GM21825 (cell line): ENCODE data around the gene MAGEA4.
"Not testable (repeated sequence)": the region's sequence is repeated elsewhere in the genome, so short reads cannot be mapped to it uniquely, and the experiment has no call there.

Source experiments
- ATAC-seq: cut with Tn5 transposase; IDR thresholded peaks from one replicate; pipeline ENCODE4 v1.9.1; 2021; ENCODE audit warnings: mild to moderate bottlenecking, moderate library complexity; ENCODE audit not compliant: unreplicated experiment

The MAGEA4 gene, protein sequence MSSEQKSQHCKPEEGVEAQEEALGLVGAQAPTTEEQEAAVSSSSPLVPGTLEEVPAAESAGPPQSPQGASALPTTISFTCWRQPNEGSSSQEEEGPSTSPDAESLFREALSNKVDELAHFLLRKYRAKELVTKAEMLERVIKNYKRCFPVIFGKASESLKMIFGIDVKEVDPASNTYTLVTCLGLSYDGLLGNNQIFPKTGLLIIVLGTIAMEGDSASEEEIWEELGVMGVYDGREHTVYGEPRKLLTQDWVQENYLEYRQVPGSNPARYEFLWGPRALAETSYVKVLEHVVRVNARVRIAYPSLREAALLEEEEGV

DNA sequence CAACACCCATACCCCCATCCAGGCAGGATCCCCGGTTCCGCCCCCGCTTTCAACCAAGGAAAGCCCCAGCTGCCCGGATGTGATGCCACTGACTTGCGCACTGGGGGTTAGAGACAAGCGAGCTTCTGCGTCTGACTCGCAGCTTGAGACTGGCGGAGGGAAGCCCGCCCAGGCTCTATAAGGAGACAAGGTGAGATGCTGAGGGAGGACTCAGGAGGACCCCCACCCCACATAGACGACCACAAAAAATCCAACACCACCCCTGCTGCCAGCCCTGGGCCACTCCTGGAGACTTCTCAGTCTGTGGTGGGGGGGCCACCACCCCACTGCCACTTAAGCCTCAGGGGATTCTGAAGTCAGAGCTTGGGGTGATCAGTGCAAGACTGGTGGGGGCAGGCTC is at the start of gene MAGEA4:
Gene MAGEA4, plus strand, starts transcription at position 110 of the 400 bp plus-strand sequence. CDS start 10,776 bp downstream, outside the sequence.
- ATAC-seq, result no peak

DNA sequence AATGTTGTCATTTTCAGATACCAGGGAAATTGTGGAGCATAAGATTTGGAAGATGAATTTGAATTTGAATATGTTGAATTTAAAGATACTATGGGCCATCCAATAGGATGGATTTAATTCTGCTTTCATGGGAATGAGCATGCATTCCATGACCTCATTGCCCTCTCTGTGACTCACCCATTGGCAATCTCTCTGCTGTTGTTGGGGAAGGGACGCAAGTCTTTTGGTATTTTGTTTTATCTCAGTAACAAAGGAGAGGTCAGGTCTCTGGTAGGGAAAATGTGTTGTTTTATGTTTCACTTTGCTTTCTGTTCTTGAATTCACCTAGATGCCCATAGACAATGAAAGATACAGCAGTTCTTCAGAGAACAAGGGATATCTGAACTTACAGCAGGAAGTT is 42.1 kb upstream of the MAGEA4 start:
- ATAC-seq, result no peak

DNA sequence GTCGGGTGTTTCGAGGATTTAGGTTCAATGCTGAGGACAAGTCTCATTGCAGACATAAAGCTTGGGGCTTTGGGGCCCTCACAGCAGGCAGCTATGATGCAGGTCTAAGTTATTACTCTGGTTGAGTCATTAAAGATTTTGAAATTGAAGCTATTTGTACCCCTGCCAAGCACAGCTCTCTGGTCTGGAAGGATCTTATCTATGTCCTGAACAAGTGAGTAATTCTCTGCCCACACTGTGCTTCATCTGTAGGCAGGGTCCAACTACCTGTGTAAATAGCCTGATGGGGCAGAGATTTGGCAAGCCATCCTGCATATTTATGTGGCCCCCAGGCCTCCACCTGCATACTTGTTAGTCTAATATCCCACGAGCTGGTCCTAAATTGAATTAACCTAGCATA is 41.4 kb upstream of the MAGEA4 start:
- no peak for ATAC-seq

DNA sequence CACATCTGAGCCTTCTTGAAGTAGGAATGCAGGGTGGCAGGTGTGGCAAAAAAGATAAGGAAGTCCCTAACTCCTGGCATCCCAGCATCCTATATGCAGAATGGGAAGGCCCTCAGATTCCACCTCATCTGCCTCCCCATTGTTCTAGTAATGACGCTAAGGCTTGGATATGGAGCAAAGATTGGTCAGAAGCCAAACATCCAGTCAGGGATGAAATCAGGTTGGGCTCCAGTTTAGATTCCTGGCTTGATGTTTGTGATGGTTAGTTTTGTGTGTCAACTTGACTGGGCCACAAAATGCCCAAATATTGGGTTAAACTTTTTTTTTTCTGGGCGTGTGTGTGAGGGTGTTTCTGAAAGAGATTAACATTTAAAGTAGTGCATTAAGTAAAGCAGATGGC is 39.6 kb upstream of the MAGEA4 start:
- ATAC-seq, result no peak

DNA sequence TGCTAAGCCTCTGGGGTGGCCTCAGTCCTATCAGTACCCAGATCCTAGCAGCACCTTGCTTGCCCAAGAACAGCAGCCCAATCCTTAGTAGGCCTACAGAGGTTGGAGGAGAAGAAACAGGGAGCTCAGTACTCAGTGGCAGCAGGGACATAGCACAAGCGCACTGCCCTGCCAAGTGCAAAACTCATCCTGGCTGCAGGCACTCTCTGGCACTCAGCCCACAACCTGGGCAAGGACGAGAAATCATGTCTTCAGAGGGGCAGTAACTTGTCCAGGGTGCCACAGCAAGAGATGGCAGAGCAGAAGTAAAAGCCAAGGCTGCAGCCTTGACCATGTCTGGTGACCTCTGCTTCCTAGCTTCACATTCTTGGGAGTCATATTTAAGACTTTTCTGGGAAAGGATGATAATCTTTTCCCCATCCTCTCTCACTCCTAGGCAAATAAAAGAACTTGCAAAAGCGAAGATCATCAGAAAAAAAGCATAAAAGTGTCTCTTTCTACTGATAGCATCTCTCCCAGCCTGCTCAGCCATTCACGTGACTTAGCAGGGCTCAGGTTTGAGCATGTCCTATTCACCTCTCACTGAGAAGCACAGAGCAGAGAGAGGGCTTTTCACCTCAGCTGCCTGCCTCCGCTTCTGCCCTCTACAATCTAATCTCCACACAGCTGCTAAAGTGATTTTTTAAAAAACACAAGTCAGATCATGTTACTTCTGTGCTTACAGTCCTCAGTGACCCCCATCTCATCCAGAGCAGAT is 37.2 kb upstream of the MAGEA4 start:
- ATAC-seq, result no peak

DNA sequence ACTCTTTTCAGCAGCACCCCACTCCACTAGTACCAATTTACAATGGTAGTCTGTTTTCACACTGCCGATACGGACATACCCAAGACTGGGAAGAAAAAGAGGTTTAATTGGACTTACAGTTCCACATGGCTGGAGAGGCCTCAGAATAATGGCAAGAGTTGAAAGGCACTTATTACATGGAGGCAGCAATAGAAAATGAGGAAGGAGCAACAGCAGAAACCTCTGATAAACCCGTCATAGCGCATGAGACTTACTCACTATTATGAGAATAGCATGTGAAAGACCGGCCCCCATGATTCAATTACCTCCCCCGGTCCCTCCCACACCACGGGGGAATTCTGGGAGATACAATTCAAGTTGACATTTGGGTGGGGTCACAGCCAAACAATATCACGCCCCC is 34.1 kb upstream of the MAGEA4 start:
- no peak for ATAC-seq

DNA sequence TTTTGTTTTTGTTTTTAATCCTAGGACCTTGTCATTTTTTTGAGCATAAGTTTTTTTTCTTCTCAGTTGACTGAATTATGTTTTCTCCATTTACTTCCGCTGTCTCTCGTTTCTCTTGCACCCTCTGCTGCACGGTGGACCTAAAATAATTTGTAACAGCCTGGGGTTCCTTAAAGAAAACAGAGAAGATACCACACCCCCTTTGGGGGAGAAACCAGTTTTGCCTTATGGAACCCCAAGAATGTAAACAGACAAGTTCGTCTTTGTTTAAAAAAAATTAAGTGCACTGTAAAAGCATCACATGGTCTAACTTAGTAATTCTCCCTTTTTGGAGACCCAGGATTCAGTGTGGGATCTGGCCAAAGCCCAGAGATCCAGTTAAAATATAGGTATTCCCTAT is 32.8 kb upstream of the MAGEA4 start:
- ATAC-seq, result no peak

DNA sequence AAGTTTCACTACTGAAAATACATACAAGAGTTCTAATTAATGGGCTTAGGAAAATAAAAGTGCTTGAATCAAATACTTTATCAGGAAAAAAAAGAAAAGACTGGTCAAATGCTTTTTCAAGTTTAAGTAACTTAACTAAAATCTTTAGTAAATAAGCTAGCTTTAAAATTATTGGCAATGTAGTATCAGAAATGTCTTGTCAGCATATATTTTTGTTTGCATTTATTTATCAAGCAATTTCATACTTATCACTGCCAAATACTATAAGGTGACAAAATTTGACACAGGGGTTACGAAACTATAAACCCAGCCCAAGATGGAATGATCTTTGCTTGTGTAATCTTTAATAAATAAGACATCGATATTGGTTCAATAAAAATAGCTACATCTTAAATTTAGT is 31.8 kb upstream of the MAGEA4 start:
- no peak for ATAC-seq

DNA sequence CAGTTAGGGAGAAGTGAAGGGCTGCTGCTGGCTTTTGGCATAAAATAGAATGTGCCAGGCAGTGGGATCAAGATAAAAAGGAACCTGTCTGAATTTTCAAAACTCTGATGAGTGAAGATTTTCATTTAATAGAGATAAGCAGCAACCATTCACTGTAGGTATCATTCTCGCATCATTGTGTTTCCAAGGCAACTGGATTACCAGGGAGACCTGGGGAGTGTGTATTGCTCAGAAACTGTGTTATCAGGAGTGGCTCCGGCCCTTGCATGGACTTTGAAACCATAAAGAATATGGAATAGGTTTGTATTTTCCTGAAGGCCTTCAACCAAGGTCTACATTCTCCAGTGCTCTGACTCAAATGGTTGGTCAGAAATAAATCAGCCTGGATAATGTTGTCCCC is 23.3 kb upstream of the MAGEA4 start:
- no peak for ATAC-seq

DNA sequence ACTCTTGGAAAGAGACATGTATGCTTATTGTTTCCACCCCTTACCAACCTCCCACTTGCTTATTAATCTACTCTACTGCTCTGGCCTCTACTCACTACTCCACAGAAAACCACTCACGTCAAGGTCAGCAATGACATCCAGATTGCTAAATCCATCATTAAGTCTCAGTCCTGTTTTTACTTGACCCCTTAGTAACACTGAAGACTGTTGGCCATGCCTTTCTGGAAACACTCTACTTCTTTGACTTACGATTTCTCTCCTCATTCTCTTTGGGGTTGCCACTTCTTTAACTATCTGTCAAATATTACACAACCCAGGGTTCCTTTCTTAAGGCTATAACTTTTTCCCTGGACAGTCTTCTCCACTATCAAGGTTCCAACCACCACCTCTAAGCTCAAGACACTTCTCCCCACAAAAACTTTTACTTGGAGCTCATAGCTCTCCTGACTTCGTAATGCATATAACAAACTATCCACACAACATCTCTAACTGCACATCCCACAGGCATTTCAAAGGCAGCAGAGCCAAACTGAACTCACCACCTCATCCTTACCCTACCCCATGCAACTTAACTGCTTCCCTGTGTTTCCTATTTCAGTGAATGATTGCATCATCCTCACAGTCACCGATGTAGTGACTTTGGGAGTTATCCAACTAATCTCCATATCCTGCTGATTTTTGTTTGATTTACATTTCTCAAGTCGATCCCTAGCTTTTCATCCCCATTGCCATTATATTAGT is 15.8 kb upstream of the MAGEA4 start:
- no peak for ATAC-seq

DNA sequence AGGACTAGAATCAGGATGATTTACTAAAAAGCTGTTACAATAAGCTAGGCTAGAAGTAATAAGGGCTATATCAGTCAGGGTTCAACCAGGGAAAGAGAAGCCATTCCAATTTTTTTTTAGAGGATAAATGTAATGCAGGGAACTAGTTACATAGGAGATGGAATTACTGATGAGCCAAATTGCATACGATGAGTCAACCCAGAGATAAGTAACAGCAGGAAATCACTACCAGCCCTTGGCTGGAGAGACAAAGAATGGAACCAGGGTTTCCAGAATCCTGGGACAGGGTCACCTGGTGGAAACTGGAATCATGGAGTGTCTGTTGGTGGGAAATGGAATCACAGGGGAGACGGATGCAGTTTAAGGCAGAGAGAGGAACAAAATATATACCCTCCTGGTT is 13.1 kb upstream of the MAGEA4 start:
- ATAC-seq, result no peak

DNA sequence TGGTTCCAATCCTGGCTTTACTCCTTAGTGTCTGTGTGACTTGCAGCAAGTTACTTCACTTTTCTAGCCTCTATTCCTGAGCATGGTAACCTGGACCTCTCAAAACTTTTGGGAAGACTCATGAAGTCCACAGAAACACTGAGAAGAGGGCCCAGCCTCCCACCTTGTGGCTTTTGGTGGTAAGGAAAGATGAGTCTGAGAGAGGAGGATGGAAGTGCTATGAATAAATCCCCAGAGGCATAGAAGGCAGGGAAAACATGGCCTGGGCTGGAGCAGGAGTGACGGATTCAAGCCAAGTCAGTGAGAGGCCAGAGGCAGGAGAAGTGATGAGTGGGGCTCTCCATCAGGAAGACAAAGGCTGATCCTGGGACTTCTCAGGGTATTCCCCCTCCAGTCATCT is 10.9 kb upstream of the MAGEA4 start:
- no peak for ATAC-seq

DNA sequence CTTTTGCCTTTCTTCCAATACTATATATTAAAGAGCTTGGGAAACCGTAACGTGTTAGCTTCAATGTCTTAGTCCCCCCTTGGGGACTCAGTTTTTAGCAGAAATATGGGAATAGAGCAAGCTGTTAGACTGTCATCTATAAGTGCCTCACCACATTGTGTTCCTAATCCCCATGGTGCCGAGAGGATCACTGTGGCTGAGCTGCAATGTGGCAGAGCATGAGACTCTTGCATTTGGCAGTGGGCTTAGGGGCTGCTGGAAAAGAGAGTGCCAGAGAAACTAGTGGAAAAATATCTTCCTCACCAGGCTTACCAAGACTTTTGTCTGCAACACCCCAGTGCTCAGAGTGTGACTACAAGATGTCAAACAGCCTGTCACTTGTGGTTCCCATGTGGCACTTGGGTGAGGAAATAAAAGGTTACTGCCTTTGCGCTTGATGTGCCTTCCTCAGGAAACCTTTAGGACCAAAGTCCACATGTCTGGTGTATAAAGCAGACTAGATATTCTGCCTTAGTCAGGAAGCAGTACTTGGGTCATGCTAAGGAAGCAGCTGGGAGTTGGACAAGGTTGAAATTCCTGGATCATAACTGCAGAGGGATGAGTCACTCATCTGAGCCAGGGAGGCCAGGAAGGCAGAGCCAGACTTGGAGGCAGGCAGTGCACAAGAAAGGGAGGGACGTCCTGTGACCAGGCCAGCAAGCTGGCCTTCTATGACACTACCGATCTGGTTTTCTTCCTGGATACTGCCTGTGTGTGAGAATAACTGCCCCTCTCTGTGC is 9.7 kb upstream of the MAGEA4 start:
- ATAC-seq, result no peak

DNA sequence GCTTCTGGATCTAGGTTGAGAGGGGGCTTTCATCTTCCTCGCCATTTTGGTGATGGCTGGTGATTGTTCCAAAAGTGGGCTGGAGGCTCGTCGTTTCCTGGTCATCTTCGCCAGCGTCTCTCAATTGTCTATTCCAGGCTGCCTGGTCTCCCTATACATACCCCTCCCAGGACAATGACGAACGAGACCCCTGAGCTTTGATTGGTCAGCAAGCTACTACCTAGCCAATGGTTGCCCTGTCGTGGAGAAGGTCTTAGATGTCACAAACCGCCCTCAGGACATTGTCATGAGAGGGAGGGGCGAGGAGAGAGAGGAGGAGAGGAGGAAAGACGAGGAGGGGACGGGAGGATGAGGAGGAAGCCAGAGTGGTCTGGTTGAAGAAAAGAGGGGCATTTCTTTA is 7.7 kb upstream of the MAGEA4 start:
- no peak for ATAC-seq

DNA sequence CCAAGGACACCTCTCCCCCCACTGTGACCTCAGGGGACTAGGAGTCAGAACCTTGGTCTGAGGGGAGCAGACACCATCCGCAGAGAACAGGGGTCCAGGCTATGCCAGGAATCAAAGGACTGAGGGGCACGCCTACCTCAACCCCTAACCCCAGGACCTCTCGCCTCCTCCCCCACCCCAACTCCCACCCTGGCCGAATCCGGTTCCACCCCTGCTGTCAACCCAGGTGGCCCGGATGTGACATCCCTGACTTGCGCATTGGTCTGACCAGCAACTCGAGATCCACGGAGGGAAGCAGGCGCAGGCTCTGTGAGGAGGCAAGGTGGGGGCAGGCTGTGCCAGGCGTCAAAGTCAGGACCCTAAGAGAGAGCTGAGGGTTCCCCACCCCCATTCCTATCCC is 468 bp upstream of the MAGEA4 start:
- ATAC-seq, result no peak

DNA sequence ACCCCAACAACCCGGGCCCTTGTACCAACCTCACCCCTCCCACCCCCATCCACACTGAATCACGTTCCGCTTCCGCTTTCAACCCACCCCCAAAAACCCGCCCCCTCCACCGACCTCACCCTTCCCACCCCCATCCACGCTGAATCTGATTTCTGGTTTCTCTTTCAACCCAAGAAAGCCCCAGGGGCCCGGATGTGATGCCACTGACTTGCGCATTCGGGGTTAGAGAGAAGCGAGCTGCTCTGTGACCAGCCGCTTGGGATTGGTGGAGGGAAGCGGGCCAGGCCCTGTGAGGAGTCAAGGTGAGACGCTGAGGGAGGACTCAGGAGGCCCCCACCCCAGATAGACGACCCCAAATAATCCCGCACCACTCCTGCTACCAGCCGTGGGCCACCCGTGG is 6.0 kb downstream of the MAGEA4 start:
- not testable (repeated sequence) for ATAC-seq

DNA sequence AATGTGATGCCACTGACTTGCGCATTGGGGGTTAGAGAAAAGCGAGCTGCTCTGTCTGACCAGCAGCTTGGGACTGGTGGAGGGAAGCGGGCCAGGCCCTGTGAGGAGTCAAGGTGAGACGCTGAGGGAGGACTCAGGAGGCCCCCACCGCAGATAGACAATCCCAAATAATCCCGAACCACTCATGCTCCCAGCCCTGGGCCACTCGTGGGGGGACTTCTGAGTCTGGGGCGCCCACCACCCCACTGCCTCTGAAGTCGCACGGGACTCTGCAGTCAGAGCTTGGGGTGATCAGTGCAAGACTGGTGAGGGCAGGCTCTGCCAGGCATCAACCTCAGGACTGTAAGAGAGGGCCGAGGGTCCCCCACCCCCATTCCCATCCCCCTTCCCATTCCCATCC is 6.9 kb downstream of the MAGEA4 start:
- no peak for ATAC-seq

DNA sequence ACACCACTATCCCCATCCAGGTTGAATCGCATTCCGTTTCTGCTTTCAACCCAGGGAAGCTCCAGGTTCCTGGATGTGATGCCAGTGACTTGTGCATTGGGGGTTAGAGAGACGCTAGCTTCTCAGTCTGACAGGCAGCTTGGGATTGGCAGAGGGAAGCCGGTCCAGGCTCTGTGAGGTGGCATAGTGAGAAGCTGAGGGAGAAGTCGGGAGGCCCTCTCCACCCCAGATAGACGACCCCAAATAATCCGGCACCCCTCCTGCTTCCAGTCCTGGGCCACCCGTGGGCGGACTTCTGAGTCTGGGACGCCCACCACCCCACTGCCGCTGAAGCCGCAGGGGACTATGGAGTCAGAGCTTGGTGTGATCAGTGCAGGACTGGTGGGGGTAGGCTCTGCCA is 7.4 kb downstream of the MAGEA4 start:
- no peak for ATAC-seq

DNA sequence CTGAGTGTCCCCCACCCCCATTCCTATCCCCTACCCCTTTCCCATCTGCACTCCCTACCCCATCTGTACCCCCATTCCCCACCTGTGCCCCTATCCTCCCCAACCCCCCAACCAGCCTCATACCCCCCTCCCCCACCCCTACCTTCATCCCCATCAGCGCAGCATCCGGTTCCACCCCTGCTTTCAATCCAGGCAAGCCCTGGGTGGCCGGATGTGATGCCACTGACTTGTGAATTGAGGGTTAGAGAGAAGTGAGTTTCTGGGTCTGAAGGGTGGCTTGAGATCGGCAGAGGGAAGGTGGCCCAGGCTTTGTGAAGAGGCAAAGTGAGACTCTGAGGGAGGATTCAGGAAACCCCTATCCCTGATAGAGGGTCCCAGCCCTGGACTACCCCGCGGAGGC is 7.8 kb downstream of the MAGEA4 start:
- ATAC-seq, result no peak

DNA sequence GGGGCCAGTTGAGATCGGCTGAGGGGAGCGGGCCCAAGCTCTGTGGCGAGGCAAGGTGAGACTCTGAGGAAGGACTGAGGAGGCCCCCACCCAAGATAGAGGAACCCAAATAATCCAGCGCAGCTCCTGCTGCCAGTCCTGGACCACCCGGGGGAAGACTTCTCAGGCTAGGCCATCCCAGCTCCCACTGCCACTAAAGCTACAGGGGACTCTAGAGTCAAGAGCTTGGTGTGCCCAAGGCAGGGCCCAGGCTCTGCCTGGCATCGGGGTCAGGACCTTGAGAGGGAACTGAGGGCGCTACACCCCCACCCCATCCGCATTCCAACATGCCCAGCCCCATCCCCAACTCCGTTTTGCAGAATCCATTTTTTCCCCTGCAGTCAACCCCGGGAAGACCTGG is 8.6 kb downstream of the MAGEA4 start:
- ATAC-seq, result no peak

DNA sequence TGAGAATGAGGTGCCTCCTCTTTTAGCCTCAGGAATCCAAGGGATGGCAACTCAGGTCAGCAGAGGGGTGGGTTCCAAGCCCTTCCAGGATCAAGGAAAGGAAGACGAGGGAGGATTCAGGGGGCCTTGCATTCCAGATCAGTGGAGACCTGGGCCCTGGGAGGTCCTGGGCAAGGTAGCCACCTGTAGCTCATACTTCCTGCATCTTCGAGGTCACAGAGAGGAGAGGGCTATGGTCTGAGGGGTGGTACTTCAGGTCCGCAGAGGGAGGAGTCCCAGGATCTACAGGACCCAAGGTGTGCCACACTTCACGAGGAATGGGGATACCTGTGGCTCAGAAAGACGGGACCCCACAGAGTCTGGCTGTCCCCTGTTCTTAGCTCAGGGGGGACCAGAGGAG is 9.2 kb downstream of the MAGEA4 start:
- no peak for ATAC-seq
